Duodenal mucosa (tissue), 2 donors: ENCODE results near the gene VTCN1.
A peak's percentile ranks its signal among the peaks of the same experiment; 100 is the strongest.
"Not testable (repeated sequence)": the region's sequence is repeated elsewhere in the genome, so short reads cannot be mapped to it uniquely, and the experiment has no call there.

ENCODE experiments used
- H3K27ac ChIP-seq: one replicate; pipeline ENCODE4 v1.7.0; 2013; ENCODE audit warnings: low read depth, low read length
- H3K27me3 ChIP-seq, 2 donors: one replicate each; pipeline ENCODE4 v1.7.0; 2013; ENCODE audit warnings: low read length in 2 of 2, control low read depth in 1 of 2; ENCODE audit not compliant: insufficient read depth in 2 of 2, control insufficient read depth in 1 of 2
- H3K36me3 ChIP-seq, 2 donors: one replicate each; pipeline ENCODE4 v1.7.0; 2013; ENCODE audit warnings: low read length in 2 of 2, control low read depth in 1 of 2; ENCODE audit not compliant: insufficient read depth in 2 of 2, control insufficient read depth in 1 of 2
- H3K4me1 ChIP-seq, 2 donors: one replicate each; pipeline ENCODE4 v1.7.0; 2013; ENCODE audit warnings: low read length in 2 of 2, control low read depth in 1 of 2; ENCODE audit not compliant: insufficient read depth in 2 of 2, control insufficient read depth in 1 of 2
- H3K4me3 ChIP-seq, 2 donors: one replicate each; pipeline ENCODE4 v1.7.0; 2013; ENCODE audit warnings: low read length in 2 of 2, low read depth in 1 of 2
- H3K9ac ChIP-seq, 2 donors: one replicate each; pipeline ENCODE4 v1.7.0; 2013; ENCODE audit warnings: low read length in 2 of 2, low read depth in 1 of 2
- H3K9me3 ChIP-seq, 2 donors: one replicate each; pipeline ENCODE4 v1.7.0; 2013; ENCODE audit warnings: low read length in 2 of 2, control low read depth in 1 of 2; ENCODE audit not compliant: control insufficient read depth in 1 of 2

VTCN1 gene

DNA sequence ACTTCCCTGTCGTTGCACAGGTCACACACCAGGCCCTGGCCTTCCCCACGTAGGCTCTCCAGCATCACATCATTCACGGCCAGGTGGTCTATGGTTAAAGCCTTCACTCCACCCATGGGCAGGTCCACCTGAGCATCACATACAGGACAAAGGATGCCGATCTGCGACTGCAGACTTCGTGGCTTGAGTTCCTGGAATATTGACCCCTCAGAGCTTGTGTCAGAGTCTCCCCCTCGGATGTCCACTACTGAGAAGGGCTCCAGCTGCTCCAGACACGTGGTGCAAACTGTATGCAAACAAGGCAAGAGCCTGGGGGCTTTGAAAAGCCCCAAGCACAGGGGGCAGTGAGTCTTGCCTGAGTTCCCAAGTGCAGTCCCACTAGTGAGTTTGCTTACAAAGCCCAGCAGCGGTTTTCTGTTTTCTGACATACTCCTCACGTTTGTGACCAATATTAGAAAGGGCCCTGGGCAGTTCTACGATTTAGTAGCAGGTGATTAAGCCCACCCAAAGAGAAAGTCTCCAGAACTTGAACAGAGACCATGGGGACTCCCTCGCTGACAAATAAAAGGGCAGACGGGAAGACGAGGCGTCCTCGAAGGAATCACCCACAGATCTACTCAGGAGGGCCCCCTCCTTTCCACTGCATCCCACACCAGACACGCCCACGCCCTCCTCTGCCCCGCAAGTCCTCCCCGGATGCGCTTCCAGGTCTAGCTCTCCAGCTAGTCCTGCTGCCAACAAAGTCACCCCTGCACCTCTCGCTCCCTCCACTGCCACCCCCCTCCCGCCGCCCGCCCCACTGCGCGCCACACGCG, 89.7 kb downstream of the VTCN1 start:
- Histone ChIP-seq H3K9me3 (no peaks in the 10 kb centered on the region), H3K27me3 (no peaks in the 10 kb centered on the region), H3K4me1 (peaks cover 33 to 37% of the 10 kb centered on the region in 2 donors), H3K9ac (peak overlapping the region; percentile 74 to 79), H3K27ac (no peak overlapping the region), H3K4me3 (peak overlapping the region; percentile 87 to 92), H3K36me3 (no peaks in the 10 kb centered on the region)

- H3K4me1 ChIP-seq, result peaks cover 33 to 37% of the 10 kb centered on the region in 2 donors
- H3K36me3 ChIP-seq, H3K27me3 ChIP-seq, H3K9ac ChIP-seq, H3K27ac ChIP-seq, H3K9me3 ChIP-seq, H3K4me3 ChIP-seq: not testable (repeated sequence)
Observed at GRCh38 chr1:117119144-117119543, 91.6 kb downstream of the VTCN1 start.

GRCh38 chr1:117118137-117118536, 92.6 kb downstream of the VTCN1 start:
- Histone ChIP-seq H3K9me3 (no peaks in the 10 kb centered on the region), H3K9ac (no peak overlapping the region), H3K4me1 (peaks cover 33 to 37% of the 10 kb centered on the region in 2 donors), H3K27me3 (no peaks in the 10 kb centered on the region), H3K4me3 (no peak overlapping the region), H3K27ac (no peak overlapping the region), H3K36me3 (peaks cover 0 to 7% of the 10 kb centered on the region in 2 donors)

DNA sequence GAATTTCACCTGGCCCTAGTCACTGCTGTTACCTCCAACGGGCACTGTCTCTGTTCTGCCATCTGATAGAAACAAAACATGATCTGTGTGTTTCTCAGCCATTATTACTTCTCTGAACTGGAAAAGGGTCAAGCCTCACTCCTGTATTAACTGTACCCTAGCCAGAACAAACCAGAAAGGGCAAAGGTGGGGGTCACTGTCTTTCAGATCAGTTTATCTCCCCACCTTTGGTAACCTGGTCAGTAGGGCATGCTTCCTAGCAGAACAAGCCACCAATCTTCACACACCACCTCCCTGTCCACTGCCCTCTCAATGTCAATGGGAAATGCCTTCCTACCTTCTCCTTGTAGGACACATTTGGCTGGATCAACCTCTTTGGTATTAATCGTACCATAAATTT, 93.0 kb downstream of the VTCN1 start:
- Histone ChIP-seq H3K9me3 (no peaks in the 10 kb centered on the region), H3K4me3 (peak overlapping the region in 1 of 2 donors; percentile 14), H3K36me3 (peaks cover 0 to 9% of the 10 kb centered on the region in 2 donors), H3K9ac (no peak overlapping the region), H3K27me3 (no peaks in the 10 kb centered on the region), H3K4me1 (peaks cover 33 to 37% of the 10 kb centered on the region in 2 donors), H3K27ac (no peak overlapping the region)

DNA sequence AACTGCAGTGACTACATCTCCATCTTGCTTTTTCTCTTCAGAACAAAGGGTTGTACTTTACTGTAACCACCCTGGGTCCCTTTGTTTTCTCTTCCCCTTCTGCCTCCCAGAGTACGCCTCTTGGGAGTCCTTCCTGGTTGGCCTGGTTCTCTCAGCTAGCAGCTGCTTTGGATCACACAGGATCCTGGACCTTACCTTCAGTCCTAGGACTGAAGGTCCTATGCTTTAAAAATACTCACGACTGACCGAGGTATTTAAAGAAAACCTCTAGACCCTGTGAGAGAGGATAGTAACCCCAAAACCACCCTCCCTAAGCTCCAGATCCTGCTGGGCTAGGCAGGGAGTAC, 94.0 kb downstream of the VTCN1 start:
- Histone ChIP-seq H3K4me1 (peaks cover 27 to 32% of the 10 kb centered on the region in 2 donors), H3K36me3 (peaks cover 0 to 11% of the 10 kb centered on the region in 2 donors), H3K27me3 (no peaks in the 10 kb centered on the region), H3K9me3 (no peaks in the 10 kb centered on the region), H3K9ac (no peak overlapping the region), H3K27ac (no peak overlapping the region), H3K4me3 (no peak overlapping the region)

DNA sequence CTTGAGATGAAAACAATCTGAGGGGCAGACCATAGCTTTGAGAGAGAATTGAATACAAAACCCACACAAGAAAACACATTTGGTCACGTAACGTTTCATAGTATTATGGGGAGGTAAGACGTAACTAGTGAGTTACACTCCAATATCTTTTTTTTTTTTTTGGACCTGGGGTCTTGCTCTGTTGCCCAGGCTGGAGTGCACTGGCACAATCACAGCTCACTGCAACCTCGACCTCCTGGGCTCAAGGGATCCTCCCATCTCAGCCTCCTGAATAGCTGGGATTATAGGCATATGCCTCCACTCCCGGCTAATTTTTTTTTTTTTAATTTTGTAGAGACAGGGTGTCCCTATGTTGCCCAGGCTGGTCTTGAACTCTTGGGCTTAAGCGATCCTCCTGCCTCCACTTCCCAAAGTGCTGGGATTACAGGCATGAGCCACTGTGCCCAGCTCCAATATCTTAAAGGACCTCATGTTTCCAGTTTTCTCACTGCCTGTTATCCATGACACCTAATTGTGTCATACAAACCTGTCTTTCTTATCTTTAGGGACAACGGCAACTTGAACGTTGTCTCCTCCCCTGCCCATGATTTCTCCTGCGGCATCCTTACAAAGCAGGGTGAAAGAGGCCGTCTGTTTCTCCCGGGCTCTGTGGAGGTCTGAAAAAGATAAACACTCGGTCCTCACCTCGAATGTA, 94.5 kb downstream of the VTCN1 start:
- no peaks in the 10 kb centered on the region for H3K9me3 ChIP-seq
- H3K27ac ChIP-seq, result no peak overlapping the region
- H3K36me3 ChIP-seq, result peaks cover 0 to 12% of the 10 kb centered on the region in 2 donors
- H3K27me3 ChIP-seq, result no peaks in the 10 kb centered on the region
- H3K4me3 ChIP-seq, result no peak overlapping the region
- H3K9ac ChIP-seq, result no peak overlapping the region
- peaks cover 27 to 32% of the 10 kb centered on the region in 2 donors for H3K4me1 ChIP-seq

DNA sequence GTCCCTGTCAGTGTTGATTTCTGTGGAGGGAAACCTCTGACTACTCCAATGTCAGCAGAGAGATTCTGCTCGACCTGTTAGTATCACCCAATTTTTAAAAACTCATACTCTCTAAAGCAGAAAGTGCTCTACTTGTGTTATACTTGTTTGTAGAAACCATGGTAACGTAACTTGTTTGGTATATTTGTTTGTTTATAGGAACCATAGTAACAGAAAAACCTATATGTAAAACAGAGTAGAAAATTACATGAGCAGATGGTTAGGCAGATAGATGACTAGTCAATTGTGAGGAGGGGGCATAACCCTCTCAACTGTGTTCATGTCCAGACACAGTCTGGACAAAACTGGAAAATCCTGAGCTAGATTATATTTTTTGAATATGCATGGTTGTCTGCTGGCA, 95.8 kb downstream of the VTCN1 start:
- Histone ChIP-seq H3K9me3 (no peaks in the 10 kb centered on the region), H3K27ac (no peak overlapping the region), H3K4me3 (no peak overlapping the region), H3K36me3 (peaks cover 0 to 14% of the 10 kb centered on the region in 2 donors), H3K27me3 (no peaks in the 10 kb centered on the region), H3K4me1 (peaks cover 16 to 19% of the 10 kb centered on the region in 2 donors), H3K9ac (no peak overlapping the region)

- peaks cover 0 to 14% of the 10 kb centered on the region in 2 donors for H3K36me3 ChIP-seq
- H3K4me1 ChIP-seq, result peaks cover 12 to 14% of the 10 kb centered on the region in 2 donors
- H3K9ac ChIP-seq, result no peak overlapping the region
- no peaks in the 10 kb centered on the region for H3K9me3 ChIP-seq
- no peaks in the 10 kb centered on the region for H3K27me3 ChIP-seq
- no peak overlapping the region for H3K27ac ChIP-seq
- no peak overlapping the region for H3K4me3 ChIP-seq
Observed at GRCh38 chr1:117113199-117113598, 97.5 kb downstream of the VTCN1 start.

DNA sequence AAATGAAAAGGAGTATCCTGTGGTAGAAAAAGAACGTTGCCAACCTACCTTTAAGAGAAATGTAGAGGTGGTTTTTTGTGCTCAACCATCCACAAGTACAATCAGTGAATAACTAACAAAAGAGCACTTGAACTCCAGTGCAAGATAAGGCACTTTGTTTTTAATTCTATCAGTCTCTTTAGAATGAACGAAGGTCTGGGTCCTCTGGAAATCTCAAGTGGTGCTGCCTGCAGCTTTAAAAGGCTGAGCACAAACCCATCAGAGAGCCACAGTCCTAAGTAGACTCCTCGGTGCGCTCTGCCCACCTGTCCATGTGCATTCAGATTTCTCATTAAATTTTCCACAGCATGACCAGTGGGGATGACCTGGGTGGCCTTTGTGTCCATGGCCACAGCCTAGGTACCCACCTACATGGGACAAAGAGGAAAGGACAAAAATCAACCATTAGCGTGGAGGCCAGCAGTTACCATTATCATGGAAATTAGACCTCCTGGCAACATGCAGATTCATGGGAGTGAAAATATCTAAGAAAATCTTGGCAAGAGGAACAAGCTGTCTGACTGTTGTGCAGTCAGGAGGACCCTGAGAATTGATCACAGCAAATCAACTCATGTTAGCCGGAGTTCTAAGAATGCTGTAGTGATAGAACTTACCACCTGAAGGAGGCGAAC, 98.5 kb downstream of the VTCN1 start:
- Histone ChIP-seq H3K9me3 (no peaks in the 10 kb centered on the region), H3K27me3 (no peaks in the 10 kb centered on the region), H3K36me3 (peaks cover 0 to 14% of the 10 kb centered on the region in 2 donors), H3K4me3 (no peak overlapping the region), H3K9ac (no peak overlapping the region), H3K27ac (no peak overlapping the region), H3K4me1 (peaks cover 3 to 4% of the 10 kb centered on the region in 2 donors)

DNA sequence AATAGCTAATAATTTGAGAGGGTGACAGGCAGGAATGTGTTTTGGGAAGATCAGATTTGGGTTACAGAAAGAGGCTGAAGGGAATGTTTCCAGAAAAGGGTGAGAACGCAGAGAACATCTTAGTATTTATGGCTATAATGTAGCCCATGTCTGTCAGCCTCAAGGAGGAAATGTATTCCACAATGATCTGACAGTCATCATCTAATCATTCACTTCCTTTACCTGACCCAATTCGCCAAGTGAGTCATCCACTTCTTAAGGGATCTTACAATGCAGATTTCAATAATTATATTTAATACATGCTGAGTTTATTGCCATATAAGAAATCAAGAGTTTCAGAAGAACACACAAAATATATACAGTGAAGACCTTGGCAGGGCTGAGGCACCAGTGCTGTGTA, 100.0 kb downstream of the VTCN1 start:
- Histone ChIP-seq H3K27ac (no peak overlapping the region), H3K9me3 (no peaks in the 10 kb centered on the region), H3K27me3 (no peaks in the 10 kb centered on the region), H3K4me3 (no peak overlapping the region), H3K4me1 (no peaks in the 10 kb centered on the region), H3K9ac (no peak overlapping the region), H3K36me3 (peaks cover 0 to 14% of the 10 kb centered on the region in 2 donors)
